Stimulated activated CD4-positive, alpha-beta T cell treated with anti-CD3 and anti-CD28 coated beads, Interleukin-1b, Interleukin-23, amount 100 ng/mL, for 24 hours (primary cell): ENCODE data around the gene FRZB.
"Not testable (repeated sequence)": the region's sequence is repeated elsewhere in the genome, so short reads cannot be mapped to it uniquely, and the experiment has no call there.

Experiments used
- DNase-seq, 4 experiments: peaks; one replicate each; pipeline ENCODE4 v3.0.0-alpha.2; 2020; ENCODE audit warnings: low read depth in 4 of 4, low spot score in 1 of 4

FRZB gene

DNA sequence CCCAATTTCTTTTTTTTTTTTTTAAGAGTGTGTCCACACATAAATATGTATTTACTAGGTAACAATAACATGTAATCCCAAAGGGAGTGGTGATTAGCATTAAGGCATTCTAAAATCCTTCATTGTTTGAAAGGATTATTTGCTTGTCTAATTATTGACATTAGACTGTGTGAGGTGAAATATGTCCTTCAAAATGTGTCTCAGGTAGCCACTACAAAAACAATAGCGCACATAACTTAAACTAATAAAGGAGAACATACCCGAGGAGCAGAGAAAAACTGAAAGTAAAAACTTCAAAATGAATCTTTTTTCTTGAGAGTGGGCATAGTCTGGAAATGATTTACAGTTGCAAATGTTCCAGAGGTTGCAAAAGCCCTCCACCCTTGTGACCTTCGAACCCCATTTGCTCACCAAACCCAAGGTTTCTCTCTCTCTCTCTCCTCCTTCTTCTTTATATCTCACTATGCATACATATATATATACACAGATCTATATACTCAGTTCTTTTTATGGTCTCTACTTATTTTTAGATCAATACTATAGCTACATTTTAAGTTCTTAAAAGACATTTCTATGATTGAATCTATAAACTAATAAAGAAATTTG is 24.4 kb upstream of the FRZB start:
- DNase-seq, result no peak

DNA sequence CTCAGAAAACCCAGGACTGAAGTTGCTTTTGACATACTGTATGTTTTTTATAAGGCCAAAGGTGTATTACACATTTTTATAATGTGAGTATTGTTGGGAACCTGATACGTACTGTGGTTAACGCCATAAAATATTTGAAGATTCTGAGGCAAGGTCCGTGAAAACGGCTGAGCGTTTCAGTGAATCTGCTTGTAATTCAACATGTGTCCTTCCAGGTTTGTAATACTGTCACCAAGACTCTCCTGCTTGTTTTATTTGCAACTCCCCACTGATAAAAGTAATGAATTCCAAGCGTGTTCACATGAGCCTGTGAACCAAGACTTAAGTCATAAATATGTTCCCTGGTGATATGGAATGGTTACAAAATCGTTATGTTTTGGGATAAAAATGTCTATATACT is 23.9 kb upstream of the FRZB start:
- no peak for DNase-seq

DNA sequence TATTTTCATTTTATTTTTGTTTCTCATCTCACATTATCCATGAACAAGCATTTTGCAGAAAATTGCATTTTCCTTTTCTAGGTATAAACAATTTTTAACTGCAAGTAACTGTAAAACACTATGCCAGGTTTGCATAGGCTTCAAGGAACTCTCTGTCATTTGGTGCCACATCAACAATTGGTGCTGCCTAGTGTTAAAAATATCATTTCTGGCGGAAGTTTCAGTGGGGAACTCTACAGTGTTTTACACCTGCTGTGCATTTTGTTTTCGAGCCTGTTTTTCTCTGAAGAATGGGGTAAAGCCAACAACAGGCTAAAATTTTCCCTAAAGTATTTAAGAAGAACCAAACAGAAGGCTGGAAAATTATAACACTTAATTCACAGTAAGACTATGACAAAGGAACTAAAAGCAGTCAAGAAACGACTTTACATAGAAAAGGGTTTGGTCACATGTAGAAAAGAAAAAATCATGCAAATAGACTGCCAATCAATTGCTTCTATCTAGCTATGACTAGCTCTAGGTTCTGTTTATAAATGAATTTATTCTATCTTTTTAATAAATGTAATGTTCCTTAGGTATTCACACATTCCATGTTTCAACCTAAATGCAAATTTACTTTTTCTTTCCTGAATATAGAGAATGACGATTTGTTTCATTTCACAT is 21.4 kb upstream of the FRZB start:
- no peak for DNase-seq

DNA sequence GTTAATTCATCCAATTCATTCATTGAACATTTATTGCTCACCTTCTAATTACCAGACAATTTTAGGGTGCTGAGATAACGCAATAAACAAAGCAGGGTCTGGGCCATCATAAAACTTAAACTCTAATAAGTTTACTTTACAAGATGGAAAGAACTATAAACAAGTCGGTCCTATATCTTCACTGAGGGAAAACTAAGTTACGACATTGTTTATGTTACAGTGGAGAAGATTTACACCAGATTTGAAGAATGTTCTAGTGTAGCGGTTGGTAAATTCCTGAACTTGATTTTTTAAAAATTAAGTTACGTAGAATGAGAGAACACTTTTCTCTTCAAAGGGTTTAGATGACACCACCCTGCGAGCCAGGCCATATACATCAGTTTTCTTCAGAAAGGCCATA is 20.7 kb upstream of the FRZB start:
- DNase-seq, result no peak

DNA sequence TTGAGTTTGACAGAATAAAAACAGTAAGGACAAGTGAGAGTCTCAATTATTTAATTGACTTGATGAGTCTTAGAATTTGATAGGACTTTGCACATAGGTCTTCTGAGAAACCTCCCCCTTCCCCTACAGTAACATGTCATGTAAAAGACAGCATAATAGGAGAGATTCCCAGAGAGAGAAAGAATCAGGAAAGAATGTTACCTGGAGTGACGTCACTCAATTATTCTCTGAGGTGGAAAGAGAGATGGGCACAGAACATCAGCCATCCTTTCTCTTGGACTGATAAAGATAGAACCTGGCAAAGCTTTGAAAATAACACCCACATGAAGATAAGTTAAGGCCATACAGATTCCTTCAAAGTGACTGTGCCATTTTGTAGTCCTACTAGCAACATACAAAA is 19.3 kb upstream of the FRZB start:
- DNase-seq, result no peak

DNA sequence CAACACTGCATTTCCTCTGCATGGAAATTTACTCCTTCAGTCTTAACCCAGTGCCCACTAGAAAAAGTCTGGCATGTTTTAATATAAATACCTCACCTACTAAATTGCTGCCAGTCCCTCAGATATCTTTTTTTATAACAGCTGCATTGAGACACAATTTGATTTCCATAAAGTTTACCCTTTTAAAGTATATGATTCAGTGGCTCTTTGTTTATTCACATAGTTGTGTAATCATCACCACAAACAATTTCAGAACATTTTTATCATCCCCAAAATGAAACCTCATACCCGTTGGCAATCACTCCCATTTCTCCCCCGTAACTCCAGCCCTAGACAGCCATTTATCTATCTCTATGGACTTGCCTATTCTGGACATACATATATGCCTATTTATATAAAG is 17.0 kb upstream of the FRZB start:
- no peak for DNase-seq

DNA sequence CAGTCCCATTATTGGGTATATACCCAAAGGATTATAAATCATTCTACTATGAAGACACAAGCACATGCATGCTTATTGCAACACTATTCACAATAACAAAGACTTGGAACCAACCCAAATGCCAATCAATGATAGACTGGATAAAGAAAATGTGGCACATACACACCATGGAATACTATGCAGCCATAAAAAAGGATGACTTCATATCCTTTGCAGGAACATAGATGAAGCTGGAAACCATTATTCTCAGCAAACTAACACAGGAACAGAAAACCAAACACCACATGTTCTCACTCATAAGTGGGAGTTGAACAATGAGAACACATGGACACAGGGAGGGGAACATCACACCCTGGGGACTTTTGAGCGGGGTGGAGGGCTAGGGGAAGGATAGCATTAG is 13.7 kb upstream of the FRZB start:
- not testable (repeated sequence) for DNase-seq

DNA sequence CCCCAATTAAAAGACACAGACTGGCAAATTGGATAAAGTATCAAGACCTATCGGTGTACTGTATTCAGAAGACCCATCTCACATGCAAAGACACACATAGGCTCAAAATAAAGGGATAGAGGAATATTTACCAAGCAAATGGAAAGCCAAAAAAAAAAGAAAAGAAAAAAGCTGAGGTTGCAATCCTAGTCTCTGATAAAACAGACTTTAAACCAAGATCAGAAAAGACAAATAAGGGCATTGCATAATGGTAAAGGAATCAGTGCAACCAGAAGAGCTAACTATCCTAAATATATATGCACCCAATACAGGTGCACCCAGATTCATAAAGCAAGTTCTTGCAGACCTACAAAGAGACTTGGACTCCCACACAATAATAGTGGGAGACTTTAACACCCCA is 10.2 kb upstream of the FRZB start:
- DNase-seq, result not testable (repeated sequence)

DNA sequence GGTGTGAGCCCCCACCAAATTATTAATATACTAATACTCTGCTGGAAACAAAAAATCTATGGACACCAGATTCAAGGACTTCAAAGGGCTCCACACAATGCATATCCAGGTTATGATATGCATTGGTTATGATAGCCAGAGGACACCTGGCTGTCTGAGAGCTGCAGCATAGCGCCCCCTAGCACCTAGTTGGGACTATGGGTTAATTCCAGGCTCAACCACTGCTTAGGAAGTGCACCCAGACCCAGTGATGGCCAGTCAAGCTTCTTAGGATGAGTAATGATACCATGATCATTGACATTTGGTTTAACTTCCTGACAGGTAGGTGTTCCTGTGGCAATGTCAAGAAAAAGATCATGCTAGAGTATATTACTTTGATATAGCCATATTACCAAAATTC is 3.8 kb upstream of the FRZB start:
- DNase-seq, result no peak

DNA sequence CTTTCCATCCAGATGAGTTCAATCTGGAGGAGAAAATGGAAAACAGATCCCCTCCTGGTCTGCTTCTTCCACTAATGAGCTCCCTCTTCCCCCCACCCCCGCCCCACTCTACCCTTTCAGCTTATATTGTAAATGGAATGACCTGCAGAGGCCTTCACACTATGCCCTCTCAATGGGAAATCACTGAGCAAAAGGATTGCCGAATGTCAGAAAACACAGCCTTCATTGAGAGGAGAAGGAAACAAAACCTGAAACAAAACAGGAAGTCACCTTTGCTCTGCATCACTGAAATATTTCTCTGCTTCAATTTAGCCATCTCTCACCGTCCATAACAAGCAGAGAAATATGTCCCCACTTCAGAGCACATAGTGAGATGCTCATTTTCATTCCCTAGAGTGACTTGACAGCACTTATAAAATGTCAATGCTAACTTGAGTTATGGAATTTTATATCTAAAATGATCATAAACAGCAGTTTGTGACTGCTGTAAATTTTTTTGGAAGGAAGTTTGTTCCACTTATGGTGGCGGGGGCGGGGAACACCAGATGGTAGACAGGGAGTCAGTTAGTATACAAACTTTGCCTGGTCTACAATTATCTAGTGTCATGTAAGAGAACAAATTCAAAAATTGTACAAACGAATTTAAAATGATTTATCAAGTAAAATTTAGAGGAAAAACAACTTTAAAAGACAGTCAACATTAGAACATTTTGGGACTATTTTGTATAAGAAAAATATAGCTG is 1.8 kb upstream of the FRZB start:
- DNase-seq, result no peak

DNA sequence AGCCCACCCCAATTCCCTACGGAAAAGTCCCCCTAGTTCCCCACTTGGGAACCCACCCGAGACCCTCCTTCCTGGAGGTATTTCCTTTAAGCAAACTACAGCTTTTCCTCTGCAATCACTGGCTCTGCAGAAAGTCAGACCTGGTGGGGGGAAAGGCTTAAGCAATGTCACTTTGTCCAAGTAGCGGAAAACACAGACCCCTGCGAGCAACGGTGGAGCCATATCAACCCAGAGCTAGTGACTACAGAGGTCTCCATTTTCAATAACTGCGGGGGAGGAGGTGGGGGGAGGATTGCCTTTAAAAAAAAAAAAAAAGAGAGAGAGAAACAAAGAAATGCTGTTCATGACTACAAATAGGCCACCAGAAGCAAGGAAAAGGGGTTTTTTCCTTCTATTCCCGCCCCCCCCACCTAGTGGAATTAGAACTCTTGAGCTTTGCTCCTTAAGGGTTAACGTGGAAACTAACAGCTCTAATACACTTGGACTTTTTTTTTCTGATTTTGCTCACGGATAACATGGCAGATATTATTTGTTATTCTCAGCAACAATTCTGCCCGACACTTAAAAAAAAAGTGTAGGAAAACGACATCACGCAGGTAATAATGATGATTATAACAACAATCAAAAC is 1.1 kb upstream of the FRZB start:
- DNase-seq, result no peak

DNA sequence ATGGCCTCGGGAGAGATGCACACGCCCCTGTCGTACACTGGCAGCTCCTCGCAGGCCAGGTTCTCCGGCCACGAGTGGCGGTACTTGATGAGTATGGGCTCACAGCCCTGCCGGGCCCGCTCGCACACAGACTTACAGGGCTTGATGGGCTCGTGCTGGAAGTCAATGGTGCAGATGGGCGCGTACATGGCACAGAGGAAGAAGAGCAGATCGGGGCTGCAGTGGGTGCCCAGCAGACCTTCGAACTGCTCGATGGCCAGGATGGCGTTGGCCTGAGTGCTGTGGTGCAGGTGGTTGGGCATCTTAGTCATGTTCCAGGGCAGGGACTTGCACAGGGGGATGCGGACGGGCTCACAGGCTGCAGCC is 359 bp downstream of the FRZB start:
- DNase-seq, result no peak

DNA sequence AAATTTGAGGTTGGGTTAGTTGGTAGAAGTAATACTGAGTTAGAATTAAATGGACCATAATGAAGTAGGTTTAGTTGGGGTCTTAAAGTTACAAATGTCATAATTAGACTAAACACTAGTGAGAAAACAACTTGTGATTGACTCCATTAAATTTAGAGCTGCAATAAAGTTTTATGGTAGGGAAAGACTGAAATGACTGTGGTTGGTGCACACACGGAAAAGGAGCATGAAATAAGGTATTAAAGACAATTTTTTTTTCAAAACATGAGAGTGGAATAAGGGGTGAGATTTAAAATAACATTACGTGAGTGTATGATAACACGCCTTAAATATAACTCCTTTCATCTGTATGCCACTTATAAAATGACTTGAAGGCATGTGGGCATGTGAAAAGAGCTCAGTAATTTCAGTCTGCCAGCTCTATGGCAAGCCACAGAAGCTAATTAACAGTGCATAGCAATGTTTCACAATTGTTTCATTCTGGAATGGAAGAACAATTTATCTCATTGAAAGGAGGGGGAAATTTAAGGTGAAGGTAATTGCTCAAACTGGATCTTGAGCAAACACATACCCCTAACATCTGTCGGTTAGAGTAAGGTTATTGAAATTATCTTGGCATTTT is 1.4 kb downstream of the FRZB start:
- DNase-seq, result no peak

DNA sequence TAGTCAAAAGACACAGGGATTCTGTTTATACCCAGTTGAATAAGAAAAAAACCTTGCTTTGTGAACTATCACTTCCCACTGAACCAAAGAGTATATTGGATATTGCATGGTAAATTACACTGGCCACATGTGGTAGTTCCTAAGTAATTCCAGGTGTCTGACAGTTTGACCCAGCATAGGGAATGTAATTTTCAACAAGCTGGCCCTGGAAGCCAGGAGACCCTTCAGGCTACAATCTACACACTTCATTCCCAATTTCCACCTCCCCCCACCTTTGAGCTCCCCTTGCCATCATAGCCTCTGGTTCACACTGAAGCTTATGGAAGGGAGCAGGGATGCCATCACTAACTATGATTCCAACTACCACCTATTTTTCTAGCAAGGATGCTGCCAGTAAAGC is 2.8 kb downstream of the FRZB start:
- DNase-seq, result no peak

DNA sequence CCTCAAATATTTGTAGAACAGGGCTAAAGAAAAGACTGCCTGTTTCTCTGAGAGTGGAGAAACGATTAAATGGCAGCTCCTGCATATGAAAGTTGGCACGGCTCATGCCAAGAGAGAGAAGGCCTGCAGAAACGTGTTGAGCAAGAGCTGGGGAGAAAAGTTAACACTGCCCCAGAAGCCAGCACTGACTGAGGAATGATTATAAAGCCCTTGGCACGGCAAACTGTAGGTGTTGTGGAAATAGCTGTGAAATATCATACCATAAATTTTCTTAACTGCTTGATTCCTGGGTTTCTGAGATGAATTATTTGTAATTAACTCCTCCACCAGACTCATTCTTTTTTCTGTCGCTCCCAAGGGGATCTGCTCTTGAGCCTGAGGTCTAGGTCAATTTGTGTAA is 4.3 kb downstream of the FRZB start:
- DNase-seq, result no peak

DNA sequence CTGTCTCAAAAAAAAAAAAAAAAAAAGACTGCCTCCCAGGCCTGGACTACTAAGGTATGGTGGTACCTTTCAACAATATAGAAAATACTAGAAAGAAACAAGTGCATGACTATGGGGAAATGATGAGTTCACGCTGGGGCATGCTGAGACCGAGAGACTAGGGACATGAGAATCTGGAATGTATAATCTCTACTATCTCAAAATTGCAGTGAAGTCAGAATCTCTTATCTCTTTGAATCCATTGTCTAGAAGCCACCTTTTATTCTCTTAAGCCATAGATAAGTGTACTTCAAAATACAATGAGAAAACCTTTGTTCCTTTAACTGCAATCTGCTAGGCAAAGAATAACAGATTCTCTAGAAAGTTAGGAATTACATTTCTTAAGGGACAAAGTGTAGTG is 5.6 kb downstream of the FRZB start:
- no peak for DNase-seq

DNA sequence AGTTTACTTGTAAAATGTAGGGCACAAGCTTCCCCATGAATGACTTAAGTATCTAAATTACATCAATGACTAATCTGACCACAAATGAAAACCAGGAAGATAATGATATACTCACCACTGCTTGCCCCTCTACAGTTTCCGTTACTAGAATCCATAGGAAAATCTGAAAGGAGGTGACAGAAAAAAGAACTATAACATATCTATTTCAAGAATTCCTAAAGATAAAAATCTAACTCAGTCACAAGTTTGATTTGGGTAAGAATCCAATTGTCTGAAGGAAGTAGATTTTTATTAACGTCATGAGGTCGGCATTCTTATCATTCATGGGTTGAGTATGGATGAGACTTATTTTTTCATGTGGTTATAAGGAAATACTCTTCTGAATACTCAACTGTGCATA is 7.8 kb downstream of the FRZB start:
- no peak for DNase-seq

DNA sequence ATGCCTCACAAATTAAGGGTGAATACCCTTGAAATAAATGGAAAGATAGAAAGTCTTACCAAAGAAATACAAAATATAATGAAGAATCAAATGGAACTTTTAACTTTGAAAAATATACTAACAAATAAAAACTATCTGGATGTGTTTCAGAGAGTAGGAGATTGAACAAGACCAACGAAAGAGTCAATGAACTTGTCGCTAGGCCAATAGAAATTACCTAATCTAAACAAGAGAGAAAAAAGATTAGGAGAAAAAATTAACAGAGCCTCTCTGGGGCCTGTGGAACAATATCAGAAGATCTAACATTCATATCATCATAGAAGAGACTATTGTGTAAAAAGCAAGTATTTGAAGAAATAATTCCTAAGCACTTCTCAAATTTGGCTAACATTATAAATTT is 11.1 kb downstream of the FRZB start:
- DNase-seq, result no peak

DNA sequence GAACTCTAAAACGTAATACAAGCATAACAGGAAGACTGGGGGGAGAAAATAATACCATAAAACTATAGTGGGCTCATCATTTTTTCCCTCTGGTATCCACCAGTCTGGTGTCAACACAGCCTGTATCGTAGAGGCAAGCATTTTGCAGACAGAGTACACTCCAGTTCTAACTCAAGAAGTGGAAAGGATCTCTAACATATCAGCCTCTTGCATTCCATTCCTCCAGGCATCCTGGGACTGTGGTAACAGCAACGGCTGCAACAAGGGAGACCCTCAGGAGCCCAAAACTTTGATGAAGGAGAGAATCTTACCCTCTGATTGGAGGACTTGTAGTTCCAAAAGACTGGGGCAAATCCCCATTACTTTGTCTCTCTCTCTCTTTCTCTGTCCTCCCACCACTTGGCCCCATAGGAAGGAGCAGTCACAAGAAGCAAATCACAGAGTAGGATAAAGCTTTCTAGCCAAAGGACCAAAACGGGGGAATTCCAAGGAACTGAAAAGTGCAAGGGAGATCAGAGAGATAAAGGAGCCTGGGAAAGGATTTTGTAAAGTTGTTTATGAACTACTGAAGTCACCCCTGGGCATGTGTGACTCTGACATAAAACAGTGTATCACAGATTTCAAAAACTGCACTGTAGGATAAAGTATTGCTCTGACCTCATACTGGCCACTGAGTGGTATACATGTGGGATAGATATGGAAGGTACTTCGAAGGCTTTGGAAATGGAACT is 11.9 kb downstream of the FRZB start:
- DNase-seq, result no peak

DNA sequence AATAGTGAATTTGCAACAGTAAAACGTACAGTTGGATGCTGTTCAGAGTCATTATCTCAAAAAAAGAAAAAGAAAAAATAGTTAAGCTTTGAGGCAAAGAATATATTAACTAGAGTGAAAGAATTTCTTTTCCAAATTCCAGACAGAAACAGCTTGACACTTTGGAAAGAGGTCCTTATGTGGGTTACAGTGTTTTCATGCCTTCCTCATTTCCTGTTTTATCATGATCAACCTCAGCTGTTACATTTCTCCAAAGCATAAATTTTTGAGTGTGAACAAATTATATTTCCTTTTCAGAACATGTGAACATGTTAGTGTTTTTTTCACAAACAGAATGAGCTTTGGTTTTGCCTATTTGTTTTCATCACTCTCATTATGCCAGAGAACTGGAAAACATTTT is 13.6 kb downstream of the FRZB start:
- no peak for DNase-seq

DNA sequence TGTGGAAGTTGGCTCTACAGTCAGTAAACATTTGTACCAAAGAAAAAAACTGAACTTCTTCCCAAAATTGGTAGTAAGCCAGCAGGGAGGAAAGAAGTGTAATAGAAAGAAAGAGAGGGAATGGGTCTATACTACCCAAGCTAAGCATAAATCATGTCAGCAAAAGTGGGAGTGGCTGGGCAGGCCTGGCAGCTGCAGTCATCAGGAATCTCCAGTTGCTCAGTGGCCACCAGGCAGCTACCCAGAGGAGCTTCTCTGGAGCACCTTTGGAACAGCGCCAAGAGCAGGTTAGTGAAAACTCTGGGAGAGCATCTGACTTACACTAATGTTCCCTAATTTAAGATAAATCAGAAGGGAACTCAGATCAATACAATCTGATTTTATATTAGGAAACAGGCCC is 14.3 kb downstream of the FRZB start:
- DNase-seq, result no peak
